ENCODE measurements around the gene ACAP3.

The ACAP3 gene

DNA sequence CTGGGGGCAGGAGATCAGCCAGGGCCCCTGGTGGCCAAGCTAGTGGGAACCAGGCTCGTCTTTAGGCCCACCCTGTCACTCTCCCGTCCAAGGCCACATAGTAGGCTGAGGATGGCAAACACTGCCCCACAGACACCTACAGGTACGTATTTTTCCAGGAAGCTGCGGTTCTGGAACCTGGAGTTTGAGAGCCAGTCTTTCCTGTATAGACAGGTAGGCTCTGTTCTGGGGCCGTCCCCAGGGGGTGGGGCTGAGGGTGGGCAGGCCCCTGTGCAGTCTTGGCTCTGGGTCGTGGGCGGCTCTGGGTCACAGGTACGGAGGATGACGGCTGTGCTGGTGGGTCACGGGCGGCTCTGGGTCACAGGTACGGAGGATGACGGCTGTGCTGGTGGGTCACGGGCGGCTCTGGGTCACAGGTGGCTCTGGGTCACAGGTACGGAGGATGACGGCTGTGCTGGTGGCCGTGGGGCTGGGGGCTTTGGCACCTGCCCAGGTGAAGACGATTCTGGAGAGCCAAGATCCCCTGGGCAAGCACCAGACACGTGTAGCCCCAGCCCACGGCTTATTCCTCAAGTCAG, 2.8 kb upstream of the ACAP3 start:
- Histone ChIP-seq H3K27me3 (ENCODE audit: control insufficient read depth, low read length) (no peaks in the 10 kb centered on the region), H3K4me2 (ENCODE audit: low read length) (peak overlapping the region; percentile 80; the same call in 1 of the 2 replicates), H3K4me3 (ENCODE audit: low read length) (no peak overlapping the region), H3K4me1 (ENCODE audit: control insufficient read depth, low read length) (peaks cover 26% of the 10 kb centered on the region), H3K9me3 (ENCODE audit: control insufficient read depth, insufficient read depth, low read length) (no peaks in the 10 kb centered on the region), H4K20me1 (ENCODE audit: control insufficient read depth, insufficient read depth, low read depth, low read length) (0 out of 2 replicates have a peak, but pooled peaks cover 3% of the 10 kb centered on the region), H3K9me2 (replicated peaks; ENCODE audit: control insufficient read depth, low read length) (no peaks in the 10 kb centered on the region), H3K79me2 (ENCODE audit: control insufficient read depth, low read length) (peaks cover 51% of the 10 kb centered on the region), H3K27ac (ENCODE audit: low read depth, low read length) (no peak overlapping the region), H3K36me3 (ENCODE audit: control insufficient read depth, low read length) (peaks cover 59% of the 10 kb centered on the region), H3F3A (ENCODE audit: control insufficient read depth, insufficient read depth) (peaks cover 2% of the 10 kb centered on the region; the same call in 1 of the 2 replicates)
- TF ChIP-seq, protein P1, sequence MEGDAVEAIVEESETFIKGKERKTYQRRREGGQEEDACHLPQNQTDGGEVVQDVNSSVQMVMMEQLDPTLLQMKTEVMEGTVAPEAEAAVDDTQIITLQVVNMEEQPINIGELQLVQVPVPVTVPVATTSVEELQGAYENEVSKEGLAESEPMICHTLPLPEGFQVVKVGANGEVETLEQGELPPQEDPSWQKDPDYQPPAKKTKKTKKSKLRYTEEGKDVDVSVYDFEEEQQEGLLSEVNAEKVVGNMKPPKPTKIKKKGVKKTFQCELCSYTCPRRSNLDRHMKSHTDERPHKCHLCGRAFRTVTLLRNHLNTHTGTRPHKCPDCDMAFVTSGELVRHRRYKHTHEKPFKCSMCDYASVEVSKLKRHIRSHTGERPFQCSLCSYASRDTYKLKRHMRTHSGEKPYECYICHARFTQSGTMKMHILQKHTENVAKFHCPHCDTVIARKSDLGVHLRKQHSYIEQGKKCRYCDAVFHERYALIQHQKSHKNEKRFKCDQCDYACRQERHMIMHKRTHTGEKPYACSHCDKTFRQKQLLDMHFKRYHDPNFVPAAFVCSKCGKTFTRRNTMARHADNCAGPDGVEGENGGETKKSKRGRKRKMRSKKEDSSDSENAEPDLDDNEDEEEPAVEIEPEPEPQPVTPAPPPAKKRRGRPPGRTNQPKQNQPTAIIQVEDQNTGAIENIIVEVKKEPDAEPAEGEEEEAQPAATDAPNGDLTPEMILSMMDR (IDR thresholded peaks at IDR 0.05; ENCODE audit: low read depth, low read length, poor library complexity, severe bottlenecking) = no peak
- TF ChIP-seq EZH2phosphoT487 (IDR thresholded peaks at IDR 0.05; ENCODE audit: borderline replicate concordance, low read length) = no peak

DNA sequence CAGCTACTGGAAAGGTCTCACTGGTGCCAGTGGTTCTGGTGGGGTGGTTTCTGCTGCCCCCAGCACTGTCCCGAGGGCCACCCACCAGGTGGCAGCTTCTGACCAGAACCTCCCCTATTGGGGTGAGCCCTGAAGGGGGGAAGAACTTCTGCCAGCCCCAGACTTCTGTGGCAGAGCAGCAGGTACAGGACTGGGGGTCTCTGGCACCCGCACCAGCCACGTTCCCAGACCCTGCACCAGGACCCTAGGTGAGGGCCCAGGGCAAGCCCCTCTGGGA, 2.3 kb upstream of the ACAP3 start:
- Histone ChIP-seq H3K9me2 (replicated peaks; ENCODE audit: control insufficient read depth, low read length) (no peaks in the 10 kb centered on the region), H3K36me3 (ENCODE audit: control insufficient read depth, low read length) (peaks cover 56% of the 10 kb centered on the region), H3K9me3 (ENCODE audit: control insufficient read depth, insufficient read depth, low read length) (no peaks in the 10 kb centered on the region), H3K27me3 (ENCODE audit: control insufficient read depth, low read length) (no peaks in the 10 kb centered on the region), H3F3A (ENCODE audit: control insufficient read depth, insufficient read depth) (peaks cover 2% of the 10 kb centered on the region; the same call in 1 of the 2 replicates), H3K4me1 (ENCODE audit: control insufficient read depth, low read length) (peaks cover 32% of the 10 kb centered on the region), H3K79me2 (ENCODE audit: control insufficient read depth, low read length) (peaks cover 49% of the 10 kb centered on the region), H3K4me3 (ENCODE audit: low read length) (peak overlapping the region; percentile 76), H3K27ac (ENCODE audit: low read depth, low read length) (no peak overlapping the region), H4K20me1 (ENCODE audit: control insufficient read depth, insufficient read depth, low read depth, low read length) (0 out of 2 replicates have a peak, but pooled peaks cover under 1% of the 10 kb centered on the region), H3K4me2 (ENCODE audit: low read length) (peak overlapping the region; percentile 80)
- TF ChIP-seq, protein P1 (IDR thresholded peaks at IDR 0.05; ENCODE audit: low read depth, low read length, poor library complexity, severe bottlenecking) = no peak
- TF ChIP-seq EZH2phosphoT487 (IDR thresholded peaks at IDR 0.05; ENCODE audit: borderline replicate concordance, low read length) = no peak

DNA sequence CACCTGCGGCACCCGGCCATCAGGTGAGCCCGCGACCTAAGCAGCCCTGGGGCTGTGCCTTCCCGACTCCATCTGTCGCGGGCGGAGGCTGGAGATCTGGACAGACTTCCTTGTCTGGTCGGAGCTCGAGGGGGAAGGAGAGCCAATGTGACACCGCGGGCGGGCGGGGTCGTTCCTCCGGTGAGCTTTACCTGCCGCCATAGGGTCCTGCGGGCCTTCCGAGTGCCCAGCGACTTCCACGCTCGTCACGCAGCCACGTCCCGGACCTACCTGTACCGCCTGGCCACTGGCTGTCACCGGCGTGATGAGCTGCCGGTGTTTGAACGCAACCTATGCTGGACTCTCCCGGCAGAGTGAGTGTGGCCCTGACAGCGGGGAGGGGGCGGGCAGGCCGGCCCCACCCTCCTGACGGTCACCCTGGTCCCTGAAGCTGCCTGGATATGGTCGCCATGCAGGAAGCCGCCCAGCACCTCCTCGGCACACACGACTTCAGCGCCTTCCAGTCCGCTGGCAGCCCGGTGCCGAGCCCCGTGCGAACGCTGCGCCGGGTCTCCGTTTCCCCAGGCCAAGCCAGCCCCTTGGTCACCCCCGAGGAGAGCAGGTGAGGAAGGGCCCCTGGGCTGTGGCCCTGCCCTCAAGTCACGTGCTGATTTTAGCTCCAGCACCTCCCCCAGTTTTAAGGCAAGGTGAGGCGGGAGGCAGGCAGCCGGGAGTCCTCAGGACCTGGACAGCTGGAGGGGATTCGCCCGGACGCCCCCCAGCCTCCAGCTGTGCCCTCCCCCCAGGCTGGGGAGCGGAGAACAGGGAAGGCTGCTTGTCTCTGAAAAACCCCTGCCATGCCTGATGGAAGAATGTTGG, 1.8 kb upstream of the ACAP3 start:
- Histone ChIP-seq H3K4me2 (ENCODE audit: low read length) (peak overlapping the region; percentile 80), H3F3A (ENCODE audit: control insufficient read depth, insufficient read depth) (peaks cover 2% of the 10 kb centered on the region; the same call in 1 of the 2 replicates), H3K9me3 (ENCODE audit: control insufficient read depth, insufficient read depth, low read length) (no peaks in the 10 kb centered on the region), H3K36me3 (ENCODE audit: control insufficient read depth, low read length) (peaks cover 50% of the 10 kb centered on the region), H3K9me2 (replicated peaks; ENCODE audit: control insufficient read depth, low read length) (no peaks in the 10 kb centered on the region), H3K27ac (ENCODE audit: low read depth, low read length) (no peak overlapping the region; the same call in 1 of the 2 replicates), H3K27me3 (ENCODE audit: control insufficient read depth, low read length) (no peaks in the 10 kb centered on the region), H3K4me1 (ENCODE audit: control insufficient read depth, low read length) (peaks cover 36% of the 10 kb centered on the region), H4K20me1 (ENCODE audit: control insufficient read depth, insufficient read depth, low read depth, low read length) (no peaks in the 10 kb centered on the region), H3K79me2 (ENCODE audit: control insufficient read depth, low read length) (peaks cover 45% of the 10 kb centered on the region), H3K4me3 (ENCODE audit: low read length) (peak overlapping the region; percentile 76)
- TF ChIP-seq, protein P1 (IDR thresholded peaks at IDR 0.05; ENCODE audit: low read depth, low read length, poor library complexity, severe bottlenecking) = no peak
- no peak for TF ChIP-seq EZH2phosphoT487 (IDR thresholded peaks at IDR 0.05; ENCODE audit: borderline replicate concordance, low read length)

All from DOHH2 (cell line).